GM11168 (cell line): Measurements from ENCODE around the gene DPYSL5.
"Not testable (repeated sequence)": the region's sequence is repeated elsewhere in the genome, so short reads cannot be mapped to it uniquely, and the experiment has no call there.

Experiments
- in situ Hi-C: fragments of 300-500 bp; cut with MboI; formaldehyde crosslinking; loops from one replicate; pipeline ENCODE4 v1.12.0; 2022; ENCODE audit warnings: low sequenced_read_pairs; ENCODE audit not compliant: unreplicated experiment

Gene DPYSL5

GRCh38 chr2:26870585-26871095 lies 22.7 kb downstream of the DPYSL5 start:
- in situ Hi-C loops = no loop called here

- in situ Hi-C loops = no loop called here
These were observed 25.5 kb downstream of the DPYSL5 start for GRCh38 chr2:26873286-26873983.

- in situ Hi-C loops = no loop called here
These were observed 26.6 kb downstream of the DPYSL5 start for GRCh38 chr2:26874514-26874913.

GRCh38 chr2:26875065-26875634 lies 27.2 kb downstream of the DPYSL5 start:
- in situ Hi-C loops = no loop called here

GRCh38 chr2:26875808-26876207 lies 27.9 kb downstream of the DPYSL5 start:
- in situ Hi-C loops = no loop called here

GRCh38 chr2:26876260-26876659 lies 28.3 kb downstream of the DPYSL5 start:
- in situ Hi-C loops = no loop called here

GRCh38 chr2:26877276-26877675 lies 29.3 kb downstream of the DPYSL5 start:
- in situ Hi-C loops = no loop called here

GRCh38 chr2:26880161-26880560 lies 32.2 kb downstream of the DPYSL5 start:
- in situ Hi-C loops = no loop called here

- in situ Hi-C loops = no loop called here
These were observed 33.0 kb downstream of the DPYSL5 start for GRCh38 chr2:26880910-26881435.

- in situ Hi-C loops = not testable (repeated sequence)
These were observed 34.3 kb downstream of the DPYSL5 start for GRCh38 chr2:26882220-26882619.

GRCh38 chr2:26883956-26884355 lies 36.0 kb downstream of the DPYSL5 start:
- in situ Hi-C loops = no loop called here

GRCh38 chr2:26884486-26884885 lies 36.6 kb downstream of the DPYSL5 start:
- in situ Hi-C loops = no loop called here

- in situ Hi-C loops = no loop called here
These were observed 37.9 kb downstream of the DPYSL5 start for GRCh38 chr2:26885651-26886329.

GRCh38 chr2:26886736-26887135 lies 38.8 kb downstream of the DPYSL5 start:
- in situ Hi-C loops = no loop called here

- in situ Hi-C loops = no loop called here
These were observed 39.2 kb downstream of the DPYSL5 start for GRCh38 chr2:26887151-26887550.

- in situ Hi-C loops = no loop called here
These were observed 41.9 kb downstream of the DPYSL5 start for GRCh38 chr2:26889796-26890195.

GRCh38 chr2:26890341-26891000 lies 42.5 kb downstream of the DPYSL5 start:
- in situ Hi-C loops = no loop called here

GRCh38 chr2:26892133-26892532 lies 44.2 kb downstream of the DPYSL5 start:
- in situ Hi-C loops = no loop called here

- in situ Hi-C loops = no loop called here
These were observed 45.1 kb downstream of the DPYSL5 start for GRCh38 chr2:26892922-26893524.

GRCh38 chr2:26894136-26894535 lies 46.2 kb downstream of the DPYSL5 start:
- in situ Hi-C loops = no loop called here
